Measurements from ENCODE around the gene CXCL9.

GRCh38 chr4:76017056-76017686 is 9.9 kb upstream of the CXCL9 start:
- no peak for TF ChIP-seq CTCF (conservative IDR thresholded peaks at IDR 0.05; ENCODE audit: low read depth, low read length)
- TF ChIP-seq EZH2phosphoT487 (IDR thresholded peaks at IDR 0.05; ENCODE audit: borderline replicate concordance, low read length) = no peak
- TF ChIP-seq EZH2 (IDR thresholded peaks at IDR 0.05; ENCODE audit: low read length, unreplicated experiment) = no peak
